Heart left ventricle (tissue), 13 donors: Measurements from ENCODE around the gene RASGEF1B.
"Not testable (repeated sequence)": the region's sequence is repeated elsewhere in the genome, so short reads cannot be mapped to it uniquely, and the experiment has no call there.

Source experiments
- POLR2A ChIP-seq, 2 donors: fragments of 450-650 bp; IDR thresholded peaks; one replicate each; pipeline ENCODE4 v1.6.1; 2017; ENCODE audit warnings: antibody characterized with exemption in 2 of 2, mild to moderate bottlenecking in 2 of 2, moderate library complexity in 2 of 2
- TF ChIP-seq, protein P1 (sequence below), 12 donors: fragments of 200-600 bp; sonication (generic) in 4 of 12; IDR thresholded peaks; one replicate each; pipeline versions ENCODE4 v1.5.0 to v1.8.0; 2018 to 2022; ENCODE audit warnings: antibody characterized with exemption in 12 of 12, mild to moderate bottlenecking in 5 of 12
- donor health status: ischemic (EF 13 %, LVEDD 7.1; RV severe dilation, severe dysfunction).
- donor health status: DM: no; HTN: yes; CAD: no.
- donor health status: DM: no; HTN: no; CAD: no.
- donor health status: ischemic (EF 25% LVEDD 6.9; RV normal size, moderate dysfunction).
- donor health status: ischemic (EF 25% LVEDD 5.7; RV mildly dilated, moderate dysfunction).
- donor health status: ischemic (EF 35%, LVEDD 5.7; RV mildly dilated, moderate dysfunction).
- donor health status: nonischemic (EF 11% LVEDD 7.7; RV severe dilation, severe dysfunction).
- donor health status: DM: yes; HTN: yes; CAD: no.
- donor health status: PGD.
- donor health status: ischemic (EF 29% LVEDD 5.4; RV normal size, mild dysfunction).
- donor health status: nonischemic (EF 23%, LVEDD 6.1; RV moderate dilation, normal function).

DNA sequence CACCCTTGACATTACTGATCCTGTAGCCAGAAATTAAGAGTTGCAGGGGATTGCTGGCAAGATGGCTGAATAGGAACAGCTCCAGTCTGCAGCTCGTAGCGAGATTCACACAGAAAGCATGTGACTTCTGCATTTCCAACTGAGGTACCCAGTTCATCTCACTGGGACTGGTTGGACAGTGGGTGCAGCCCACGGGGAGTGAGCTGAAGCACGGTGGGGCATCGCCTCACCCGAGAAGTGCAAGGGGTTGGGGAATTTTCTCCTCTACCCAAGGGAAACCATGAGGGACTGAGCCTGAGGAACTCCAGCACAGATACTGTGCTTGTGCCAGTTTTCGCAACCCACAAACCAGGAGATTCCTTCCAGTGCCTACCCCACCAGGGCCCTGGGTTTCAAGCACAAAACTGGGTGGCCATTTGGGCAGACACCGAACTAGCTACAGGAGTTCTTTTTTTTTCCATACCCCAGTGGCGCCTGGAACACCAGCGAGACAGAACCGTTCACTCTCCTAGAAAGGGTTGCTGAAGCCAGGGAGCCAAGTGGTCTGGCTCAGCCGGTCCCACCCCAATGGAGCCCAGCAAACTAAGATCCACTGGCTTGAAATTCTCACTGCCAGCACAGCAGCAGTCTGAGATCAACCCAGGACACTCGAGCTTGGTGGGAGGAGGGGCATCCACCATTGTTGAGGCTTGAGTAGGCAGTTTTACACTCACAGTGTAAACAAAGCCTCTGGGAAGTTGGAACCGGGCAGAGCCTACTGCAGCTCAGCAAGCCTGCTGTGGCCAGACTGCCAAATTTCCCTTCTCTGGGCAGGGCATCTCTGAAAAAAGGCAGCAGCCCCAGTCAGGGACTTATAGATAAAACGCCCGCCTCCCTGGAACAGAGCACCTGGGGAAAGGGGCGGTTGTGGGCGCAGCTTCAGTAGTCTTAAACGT, 1.9 kb upstream of the RASGEF1B start:
- TF ChIP-seq, protein P1, sequence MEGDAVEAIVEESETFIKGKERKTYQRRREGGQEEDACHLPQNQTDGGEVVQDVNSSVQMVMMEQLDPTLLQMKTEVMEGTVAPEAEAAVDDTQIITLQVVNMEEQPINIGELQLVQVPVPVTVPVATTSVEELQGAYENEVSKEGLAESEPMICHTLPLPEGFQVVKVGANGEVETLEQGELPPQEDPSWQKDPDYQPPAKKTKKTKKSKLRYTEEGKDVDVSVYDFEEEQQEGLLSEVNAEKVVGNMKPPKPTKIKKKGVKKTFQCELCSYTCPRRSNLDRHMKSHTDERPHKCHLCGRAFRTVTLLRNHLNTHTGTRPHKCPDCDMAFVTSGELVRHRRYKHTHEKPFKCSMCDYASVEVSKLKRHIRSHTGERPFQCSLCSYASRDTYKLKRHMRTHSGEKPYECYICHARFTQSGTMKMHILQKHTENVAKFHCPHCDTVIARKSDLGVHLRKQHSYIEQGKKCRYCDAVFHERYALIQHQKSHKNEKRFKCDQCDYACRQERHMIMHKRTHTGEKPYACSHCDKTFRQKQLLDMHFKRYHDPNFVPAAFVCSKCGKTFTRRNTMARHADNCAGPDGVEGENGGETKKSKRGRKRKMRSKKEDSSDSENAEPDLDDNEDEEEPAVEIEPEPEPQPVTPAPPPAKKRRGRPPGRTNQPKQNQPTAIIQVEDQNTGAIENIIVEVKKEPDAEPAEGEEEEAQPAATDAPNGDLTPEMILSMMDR (IDR thresholded peaks at IDR 0.05), result not testable (repeated sequence)
- not testable (repeated sequence) for TF ChIP-seq POLR2A (IDR thresholded peaks at IDR 0.05)
